Endothelial cell of umbilical vein (primary cell): ENCODE data around the gene DGCR6L. TPM values are rescaled to one million over a fixed set of nuclear protein-coding genes. Genes with fewer than 3 reads are reported as not detected.
"Not testable (repeated sequence)": the region's sequence is repeated elsewhere in the genome, so short reads cannot be mapped to it uniquely, and the experiment has no call there.

Experiments used
- BruUV-seq: library from RNA; stranded (reverse); fragments of 400-500 nt; replicated peaks from 2 replicates; lab custom pipeline; 2021; lab: Mats Ljungman, UMichigan
- CTCF ChIA-PET: fragments of 300-600, 350-600 bp; sonication (Branson Sonifier 250); formaldehyde crosslinking; loops from one replicate; lab custom pipeline; 2021; ENCODE audit warnings: antibody characterized with exemption, inconsistent platforms; lab: Charles Lee
- POLR2A ChIA-PET: fragments of 300-600, 350-600 bp; sonication (Branson Sonifier 250); formaldehyde crosslinking; loops from one replicate; lab custom pipeline; 2021; ENCODE audit warnings: antibody characterized with exemption, inconsistent platforms; lab: Charles Lee
- DNase-seq: peaks from one replicate; pipeline ENCODE4 v3.0.0-alpha.2; 2011; ENCODE audit warnings: low read depth, low spot score
- FAIRE-seq: peaks from 2 replicates; lab custom pipeline; 2011; peaks lifted over from hg19 to GRCh38; lab: Jason Lieb, UNC
- H2AFZ ChIP-seq: 2 replicates; pipeline ENCODE4 v1.6.0; 2012; ENCODE audit warnings: low read depth, low read length, control low read depth, inconsistent platforms
- H3K27ac ChIP-seq: 2 replicates; pipeline ENCODE4 v1.5.1; 2011; ENCODE audit warnings: low read depth, mild to moderate bottlenecking, control low read depth, low read length, moderate library complexity; ENCODE audit not compliant: insufficient read depth
- H3K27me3 ChIP-seq, 2 experiments: 2 replicates each; pipeline versions ENCODE4 v1.6.0 to v1.6.1; 2011; ENCODE audit warnings: low read length in 2 of 2, mixed read lengths in 1 of 2; ENCODE audit not compliant: control insufficient read depth in 2 of 2, insufficient read depth in 2 of 2
- H3K36me3 ChIP-seq, 2 experiments: 2 replicates in 1 of 2; 3 replicates in 1 of 2; pipeline ENCODE4 v1.5.1; 2011; ENCODE audit warnings: low read length in 2 of 2, mild to moderate bottlenecking in 1 of 2, moderate library complexity in 1 of 2; ENCODE audit not compliant: control insufficient read depth in 2 of 2, insufficient read depth in 2 of 2; ENCODE audit errors: extremely low read depth in 1 of 2
- H3K4me1 ChIP-seq: 3 replicates; pipeline ENCODE4 v1.5.1; 2011; ENCODE audit warnings: mild to moderate bottlenecking, low read length; ENCODE audit not compliant: control insufficient read depth, insufficient read depth; ENCODE audit errors: extremely low read depth
- H3K4me2 ChIP-seq: 2 replicates; pipeline ENCODE4 v1.6.1; 2011; ENCODE audit warnings: low read length, control low read depth, mixed read lengths; ENCODE audit not compliant: insufficient read depth
- H3K4me3 ChIP-seq, 3 experiments: fragments of 200-600 bp in 1 of 3; sonication (generic), shearing (Covaris generic) in 1 of 3; replicated peaks in 1 of 3; 2 replicates each; pipeline ENCODE4 v1.5.1; 2011 to 2016; ENCODE audit warnings: control low read depth in 3 of 3, low read length in 3 of 3, mild to moderate bottlenecking in 2 of 3, inconsistent platforms in 1 of 3, low read depth in 1 of 3, moderate library complexity in 1 of 3; ENCODE audit not compliant: insufficient read depth in 1 of 3
- H3K79me2 ChIP-seq: 2 replicates; pipeline ENCODE4 v1.6.0; 2012; ENCODE audit warnings: low read length, inconsistent platforms; ENCODE audit not compliant: control insufficient read depth, insufficient read depth
- H3K9ac ChIP-seq: replicated peaks from 2 replicates; pipeline ENCODE3; 2011; ENCODE audit warnings: low read length, control low read depth; ENCODE audit not compliant: insufficient read depth; ENCODE audit errors: extremely low read depth
- H3K9me1 ChIP-seq: replicated peaks from 3 replicates; pipeline ENCODE4 v1.6.0; 2011; ENCODE audit warnings: mild to moderate bottlenecking, low read length; ENCODE audit not compliant: control insufficient read depth, insufficient read depth; ENCODE audit errors: extremely low read depth
- H3K9me3 ChIP-seq: replicated peaks from 2 replicates; pipeline ENCODE4 v1.5.1; 2012; ENCODE audit warnings: low read length, inconsistent platforms; ENCODE audit not compliant: control insufficient read depth, insufficient read depth
- H4K20me1 ChIP-seq: replicated peaks from 2 replicates; pipeline ENCODE3; 2011; ENCODE audit warnings: mild to moderate bottlenecking, low read length; ENCODE audit not compliant: control insufficient read depth, insufficient read depth; ENCODE audit errors: extremely low read depth
- EZH2 ChIP-seq: IDR thresholded peaks from 2 replicates; pipeline ENCODE4 v1.6.1; 2012; ENCODE audit warnings: borderline replicate concordance, low read depth, mild to moderate bottlenecking, moderate library complexity, low read length, inconsistent platforms; ENCODE audit not compliant: severe bottlenecking
- FOS ChIP-seq: IDR thresholded peaks from 2 replicates; pipeline ENCODE4 v1.6.1; 2011; ENCODE audit warnings: mild to moderate bottlenecking, low read length, moderate library complexity, borderline replicate concordance; ENCODE audit not compliant: insufficient read depth
- GATA2 ChIP-seq: IDR thresholded peaks from 2 replicates; pipeline ENCODE4 v1.7.0; 2011; ENCODE audit warnings: low read depth, mild to moderate bottlenecking, moderate library complexity, mixed read lengths, low read length; ENCODE audit not compliant: insufficient read length, insufficient read depth
- JUN ChIP-seq: IDR thresholded peaks from 2 replicates; pipeline ENCODE4 v1.6.1; 2011; ENCODE audit warnings: borderline replicate concordance, low read depth; ENCODE audit not compliant: insufficient read length, insufficient read depth
- MYC ChIP-seq: IDR thresholded peaks from one replicate; pipeline ENCODE4 v1.6.1; 2011; ENCODE audit warnings: mild to moderate bottlenecking, low read depth, low read length
- POLR2A ChIP-seq: IDR thresholded peaks from 2 replicates; pipeline ENCODE4 v1.6.1; 2012; ENCODE audit warnings: low read depth, mild to moderate bottlenecking, control low read depth, low read length
- POLR2AphosphoS5 ChIP-seq: IDR thresholded peaks from 2 replicates; pipeline ENCODE4 v1.6.1; 2012; ENCODE audit warnings: low read depth, mild to moderate bottlenecking, control low read depth, low read length, moderate library complexity; ENCODE audit not compliant: insufficient read depth
- dilution Hi-C: fragments of 300-500 bp; cut with MboI; formaldehyde crosslinking; loops from one replicate; pipeline ENCODE4 v1.15.0; 2019; ENCODE audit warnings: low sequenced_read_pairs; ENCODE audit not compliant: extremely low pct_ligation_motif_present
- intact Hi-C: fragments of 100-400 bp; cut with micrococcal nuclease; formaldehyde crosslinking; loops from one replicate; pipeline ENCODE4 v1.10.0; 2022
- polyA plus RNA-seq, 4 experiments: library from polyadenylated mRNA; depleted of rRNA in 3 of 4; stranded (reverse) in 3 of 4; unstranded in 1 of 4; fragments of >200 nt; gene quantifications; 2 replicates each; pipeline versions ENCODE4 v1.2.1 to v1.2.3, GENCODE V29; 2011 to 2012; ENCODE audit warnings: missing spikeins in 1 of 4
- total RNA-seq: library from RNA; stranded (reverse); gene quantifications from 2 replicates; pipeline ENCODE4 v1.2.3, GENCODE V29; 2021
- TF ChIP-seq, protein P1 (sequence below): IDR thresholded peaks from 2 replicates; pipeline ENCODE4 v1.6.1; 2011; ENCODE audit not compliant: insufficient read depth, insufficient read length
- TF ChIP-seq, protein P2 (sequence below), 2 donors: IDR thresholded peaks; 1 replicate in 1 of 2; 2 replicates in 1 of 2; pipeline ENCODE4 v1.5.1; 2011; ENCODE audit warnings: low read length in 2 of 2, mild to moderate bottlenecking in 2 of 2, moderate library complexity in 2 of 2, control low read depth in 1 of 2, inconsistent platforms in 1 of 2, low read depth in 1 of 2; ENCODE audit not compliant: insufficient read depth in 1 of 2; ENCODE audit errors: extremely low read depth in 1 of 2

DGCR6L gene
- total and polyA plus RNA-seq, 2 donors (not counting 3 experiments of a cell fraction or from before 2014, with no cell fraction given): 38.0 to 67.5 TPM

DNA sequence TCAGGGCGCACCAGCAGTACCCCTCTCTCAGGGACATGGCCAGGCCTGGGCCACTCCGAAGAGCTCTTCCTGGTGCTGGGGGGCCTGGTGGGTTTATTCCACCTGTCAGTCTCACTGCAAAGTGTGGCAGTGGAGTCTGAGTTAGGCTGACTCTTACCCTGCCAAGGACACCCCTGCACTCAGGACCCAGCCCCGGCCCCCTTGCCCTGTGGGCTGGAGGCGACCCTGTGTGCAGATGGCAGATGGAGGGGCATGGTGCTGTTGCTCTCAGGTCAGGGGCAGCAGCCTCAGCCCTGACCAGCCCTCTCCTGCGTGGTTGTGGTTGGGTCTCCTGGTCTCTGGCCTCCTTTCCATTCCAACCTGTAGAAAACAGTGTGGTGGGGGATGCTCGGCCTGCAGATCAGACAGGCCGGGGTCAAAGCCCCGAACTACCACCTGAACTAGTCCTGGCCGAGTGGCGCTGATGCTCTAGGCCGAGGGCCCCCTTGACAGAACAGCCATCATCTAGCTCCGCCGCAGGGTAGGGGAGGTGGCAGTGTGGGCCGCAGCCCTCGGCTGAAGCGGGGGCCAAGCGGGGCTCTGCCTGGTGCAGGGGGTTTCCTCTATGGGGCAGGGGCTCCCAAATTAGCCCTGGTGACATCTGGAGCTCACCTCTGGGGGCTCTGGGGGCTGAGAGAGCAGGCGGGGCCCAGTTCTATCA, 41.8 kb downstream of the DGCR6L start:
- CTCF ChIA-PET: interaction anchor here (1.0 kb wide), 1 partner anchor 121 kb away, joined by 3 read pairs; no protein-coding TSS in a partner anchor
- H3K9ac ChIP-seq, H3K36me3 ChIP-seq, POLR2A ChIA-PET, H3K9me1 ChIP-seq, H3K4me2 ChIP-seq, H3K27ac ChIP-seq, H3K4me1 ChIP-seq, DNase-seq, BruUV-seq, H3K4me3 ChIP-seq, H3K79me2 ChIP-seq, H2AFZ ChIP-seq, dilution Hi-C loops, FAIRE-seq, intact Hi-C loops, H3K9me3 ChIP-seq, H3K27me3 ChIP-seq, H4K20me1 ChIP-seq: not testable (repeated sequence)

- Histone ChIP-seq H3K27me3 (no peaks in the 10 kb centered on the region), H3K9me3 (no peaks in the 10 kb centered on the region), H2AFZ (no peak overlapping the region), H3K4me3 (no peak overlapping the region), H3K9ac (no peak overlapping the region), H3K79me2 (no peaks in the 10 kb centered on the region), H3K27ac (no peak overlapping the region), H4K20me1 (no peaks in the 10 kb centered on the region), H3K4me2 (no peak overlapping the region), H3K4me1 (no peaks in the 10 kb centered on the region), H3K9me1 (no peaks in the 10 kb centered on the region), H3K36me3 (no peaks in the 10 kb centered on the region)
- dilution Hi-C loops: no loop called here
- DNase-seq (no peak), FAIRE-seq (no peak)
- no TSS peak for BruUV-seq
- ChIA-PET CTCF (no interaction called here), POLR2A (no interaction called here)
- intact Hi-C loops: no loop called here
- TF ChIP-seq GATA2: no peak
- no peak for TF ChIP-seq JUN
- TF ChIP-seq, protein P1, sequence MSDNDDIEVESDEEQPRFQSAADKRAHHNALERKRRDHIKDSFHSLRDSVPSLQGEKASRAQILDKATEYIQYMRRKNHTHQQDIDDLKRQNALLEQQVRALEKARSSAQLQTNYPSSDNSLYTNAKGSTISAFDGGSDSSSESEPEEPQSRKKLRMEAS: no peak
- TF ChIP-seq, protein P2, sequence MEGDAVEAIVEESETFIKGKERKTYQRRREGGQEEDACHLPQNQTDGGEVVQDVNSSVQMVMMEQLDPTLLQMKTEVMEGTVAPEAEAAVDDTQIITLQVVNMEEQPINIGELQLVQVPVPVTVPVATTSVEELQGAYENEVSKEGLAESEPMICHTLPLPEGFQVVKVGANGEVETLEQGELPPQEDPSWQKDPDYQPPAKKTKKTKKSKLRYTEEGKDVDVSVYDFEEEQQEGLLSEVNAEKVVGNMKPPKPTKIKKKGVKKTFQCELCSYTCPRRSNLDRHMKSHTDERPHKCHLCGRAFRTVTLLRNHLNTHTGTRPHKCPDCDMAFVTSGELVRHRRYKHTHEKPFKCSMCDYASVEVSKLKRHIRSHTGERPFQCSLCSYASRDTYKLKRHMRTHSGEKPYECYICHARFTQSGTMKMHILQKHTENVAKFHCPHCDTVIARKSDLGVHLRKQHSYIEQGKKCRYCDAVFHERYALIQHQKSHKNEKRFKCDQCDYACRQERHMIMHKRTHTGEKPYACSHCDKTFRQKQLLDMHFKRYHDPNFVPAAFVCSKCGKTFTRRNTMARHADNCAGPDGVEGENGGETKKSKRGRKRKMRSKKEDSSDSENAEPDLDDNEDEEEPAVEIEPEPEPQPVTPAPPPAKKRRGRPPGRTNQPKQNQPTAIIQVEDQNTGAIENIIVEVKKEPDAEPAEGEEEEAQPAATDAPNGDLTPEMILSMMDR (IDR thresholded peaks at IDR 0.05; ENCODE audit: extremely low read depth in 1 of 2, insufficient read depth in 1 of 2, low read depth in 1 of 2, low read length in 2 of 2): no peak
- TF ChIP-seq POLR2AphosphoS5: no peak
- no peak for TF ChIP-seq MYC
- no peak for TF ChIP-seq FOS
- no peak for TF ChIP-seq EZH2
- no peak for TF ChIP-seq POLR2A
These were observed 43.4 kb downstream of the DGCR6L start for GRCh38 chr22:20276468-20276867.
